ENCODE measurements around the gene PLPP2.

DNA sequence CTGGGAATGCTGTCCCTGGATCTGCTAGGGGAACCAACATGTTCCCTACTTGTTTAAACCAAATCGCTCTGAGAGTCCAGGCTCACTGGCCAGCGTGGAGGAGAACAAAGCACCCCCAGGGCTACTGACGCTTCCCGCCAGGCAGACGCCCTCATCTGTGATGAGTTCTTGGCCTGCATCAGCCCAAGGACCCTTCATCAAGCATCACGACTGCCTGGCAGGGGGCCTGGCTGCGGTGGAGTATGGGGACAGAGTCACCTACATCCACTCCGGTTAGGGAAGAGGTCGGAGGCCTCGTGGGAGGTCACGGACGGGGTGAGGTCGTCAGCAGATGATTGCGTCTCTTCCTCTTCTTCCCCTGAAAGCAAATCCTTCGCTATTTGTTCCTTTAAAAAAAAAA is 35.7 kb upstream of the PLPP2 start:
- no peak for TF ChIP-seq CTCF (IDR thresholded peaks at IDR 0.05)
- no peak for TF ChIP-seq POLR2A (IDR thresholded peaks at IDR 0.05)
